HepG2 (cell line): ENCODE results near the gene CYSRT1. TPM values are rescaled to one million over a fixed set of nuclear protein-coding genes. Genes with fewer than 3 reads are reported as not detected.

ENCODE experiments used
- ATAC-seq: fragments of 200-7000 bp; cut with Tn5 transposase; 3 replicates; pipeline ENCODE4 v1.9.1; 2020; ENCODE audit warnings: mild to moderate bottlenecking, moderate library complexity
- BruUV-seq: library from RNA; stranded (reverse); fragments of 400-500 nt; replicated peaks from 2 replicates; lab custom pipeline; 2021; lab: Mats Ljungman, UMichigan
- CTCF ChIA-PET: fragments of 300-600 bp; formaldehyde crosslinking; extraction: SDS; loops from one replicate; lab custom pipeline; 2021; ENCODE audit warnings: low total read pairs, inconsistent platforms, low intra/inter-chr PET ratio; lab: Yijun Ruan, JAX
- POLR2A ChIA-PET: fragments of 350-600 bp; sonication (Branson Sonifier 250); formaldehyde crosslinking; loops from one replicate; lab custom pipeline; 2020; ENCODE audit warnings: antibody characterized with exemption, inconsistent platforms; lab: Yijun Ruan, JAX
- DNase-seq: peaks from one replicate; pipeline ENCODE4 v3.0.0-alpha.2; 2015; ENCODE audit warnings: low spot score
- FAIRE-seq: peaks from 3 replicates; lab custom pipeline; 2011; peaks lifted over from hg19 to GRCh38; lab: Jason Lieb, UNC
- H2AFZ ChIP-seq: one replicate; pipeline ENCODE4 v1.6.1; 2011; ENCODE audit warnings: low read length, inconsistent platforms
- H3K27ac ChIP-seq: fragments of 300-600 bp; 3 replicates; pipeline ENCODE4 v1.8.0; 2011; ENCODE audit warnings: mixed run types, mild to moderate bottlenecking, mixed read lengths, low read length, inconsistent platforms; ENCODE audit not compliant: insufficient read depth; ENCODE audit errors: extremely low read length
- H3K27me3 ChIP-seq, 2 experiments: fragments of 200-600 bp in 1 of 2; 2 replicates in 1 of 2; 3 replicates in 1 of 2; pipeline versions ENCODE4 v1.6.0 to v1.8.0; 2011; ENCODE audit warnings: low read length in 2 of 2, mild to moderate bottlenecking in 2 of 2, moderate library complexity in 2 of 2, inconsistent platforms in 1 of 2; ENCODE audit not compliant: insufficient read depth in 2 of 2, control insufficient read depth in 1 of 2
- H3K36me3 ChIP-seq, 2 experiments: fragments of 200-600 bp in 1 of 2; replicated peaks in 1 of 2; 2 replicates in 1 of 2; 3 replicates in 1 of 2; pipeline versions ENCODE4 v1.5.1 to v1.8.0; 2011; ENCODE audit warnings: low read length in 2 of 2, inconsistent platforms in 1 of 2; ENCODE audit not compliant: insufficient read depth in 2 of 2, control insufficient read depth in 1 of 2
- H3K4me1 ChIP-seq: 2 replicates; pipeline ENCODE4 v1.5.1; 2012; ENCODE audit warnings: low read length, inconsistent platforms; ENCODE audit not compliant: insufficient read depth
- H3K4me2 ChIP-seq: 2 replicates; pipeline ENCODE4 v1.6.0; 2011; ENCODE audit warnings: low read depth, low read length, inconsistent platforms
- H3K4me3 ChIP-seq, 3 experiments: fragments of 200-600 bp in 1 of 3; sonication (generic), shearing (Covaris generic) in 1 of 3; replicated peaks in 1 of 3; 2 replicates each; pipeline ENCODE4 v1.5.1; 2011 to 2016; ENCODE audit warnings: low read length in 3 of 3, inconsistent platforms in 2 of 3, low read depth in 2 of 3, mild to moderate bottlenecking in 2 of 3, control low read depth in 1 of 3, mixed read lengths in 1 of 3; ENCODE audit not compliant: insufficient read depth in 1 of 3
- H3K79me2 ChIP-seq: one replicate; pipeline ENCODE4 v1.6.1; 2011; ENCODE audit warnings: low read length, inconsistent platforms; ENCODE audit not compliant: insufficient read depth
- H3K9ac ChIP-seq: 2 replicates; pipeline ENCODE4 v1.6.0; 2011; ENCODE audit warnings: mild to moderate bottlenecking, low read depth, low read length, inconsistent platforms; ENCODE audit not compliant: insufficient read depth
- H3K9me3 ChIP-seq: 2 replicates; pipeline ENCODE4 v1.5.1; 2012; ENCODE audit warnings: mild to moderate bottlenecking, low read length
- H4K20me1 ChIP-seq: 2 replicates; pipeline ENCODE4 v1.6.0; 2011; ENCODE audit warnings: inconsistent platforms, mild to moderate bottlenecking, low read length, moderate library complexity; ENCODE audit not compliant: insufficient read depth
- AGO2 ChIP-seq: fragments of 200-400 bp; formaldehyde crosslinking; optimal IDR thresholded peaks from 2 replicates; pipeline ENCODE3; 2017; ENCODE audit warnings: mild to moderate bottlenecking, low read depth, low read length, moderate library complexity
- SSRP1 ChIP-seq: IDR thresholded peaks from 2 replicates; pipeline ENCODE4 v1.6.1; 2016; ENCODE audit warnings: control low read depth
- ZNF841 ChIP-seq: sonication (generic); formaldehyde crosslinking; IDR thresholded peaks from 2 replicates; pipeline ENCODE4 v1.8.1; 2023; ENCODE audit warnings: missing genetic modification reagents, borderline replicate concordance
- WGBS: methylation state at CpG from one replicate; pipeline ENCODE4 v1.1.6; 2017; ENCODE audit warnings: low lambda C conversion rate; 5-methylcytosine and 5-hydroxymethylcytosine counted together
- in situ Hi-C: cut with HindIII; loops from 2 replicates; pipeline ENCODE4 v1.10.0; 2017; ENCODE audit warnings: low pct_unique_long_range_greater_than_20kb; ENCODE audit not compliant: extremely low pct_ligation_motif_present
- intact Hi-C: fragments of 100-400 bp; cut with micrococcal nuclease; formaldehyde crosslinking; loops from one replicate; pipeline ENCODE4 v1.10.0; 2022; ENCODE audit not compliant: unreplicated experiment
- polyA plus RNA-seq, 8 experiments: library from polyadenylated mRNA; depleted of rRNA in 3 of 8; stranded (reverse) in 7 of 8; unstranded in 1 of 8; fragments of >200 nt; fragmentation: Illumina TruSeq in 4 of 8; extraction: Trizol in 4 of 8; gene quantifications; 2 replicates each; pipeline versions ENCODE4 v1.2.1 to v1.2.3, GENCODE V29; 2011 to 2016; ENCODE audit warnings: low read depth in 4 of 8, missing spikeins in 1 of 8, mixed read lengths in 1 of 8; ENCODE audit not compliant: insufficient read depth in 1 of 8
- total RNA-seq, 5 experiments: library from RNA; depleted of rRNA; stranded (reverse); fragments of >200 nt; fragmentation: Illumina TruSeq; extraction: Trizol; gene quantifications; 2 replicates each; pipeline ENCODE4 v1.2.3, GENCODE V29; 2016; ENCODE audit warnings: low read depth in 1 of 5
- TF ChIP-seq, protein P1 (sequence below): sonication (generic); formaldehyde crosslinking; conservative IDR thresholded peaks from 2 replicates; pipeline ENCODE4 v1.8.0; 2022; ENCODE audit warnings: missing genetic modification reagents
- TF ChIP-seq, protein P2 (sequence below): sonication (generic); formaldehyde crosslinking; conservative IDR thresholded peaks from 2 replicates; pipeline ENCODE4 v1.8.1; 2023; ENCODE audit warnings: missing genetic modification reagents
- TF ChIP-seq, protein P3 (sequence below): sonication (generic); formaldehyde crosslinking; IDR thresholded peaks from 2 replicates; pipeline ENCODE4 v1.5.1; 2020; ENCODE audit warnings: mild to moderate bottlenecking, missing genetic modification reagents, moderate library complexity
- TF ChIP-seq, protein P4 (sequence below): IDR thresholded peaks from 2 replicates; pipeline ENCODE4 v1.6.1; 2016; ENCODE audit warnings: missing biosample characterization, missing genetic modification reagents, low read depth

The CYSRT1 gene
- total and polyA plus RNA-seq, 2 of the 13 experiments (the other 11 are each of a cell fraction or from before 2014, with no cell fraction given) = 1.5 to 2.1 TPM

DNA sequence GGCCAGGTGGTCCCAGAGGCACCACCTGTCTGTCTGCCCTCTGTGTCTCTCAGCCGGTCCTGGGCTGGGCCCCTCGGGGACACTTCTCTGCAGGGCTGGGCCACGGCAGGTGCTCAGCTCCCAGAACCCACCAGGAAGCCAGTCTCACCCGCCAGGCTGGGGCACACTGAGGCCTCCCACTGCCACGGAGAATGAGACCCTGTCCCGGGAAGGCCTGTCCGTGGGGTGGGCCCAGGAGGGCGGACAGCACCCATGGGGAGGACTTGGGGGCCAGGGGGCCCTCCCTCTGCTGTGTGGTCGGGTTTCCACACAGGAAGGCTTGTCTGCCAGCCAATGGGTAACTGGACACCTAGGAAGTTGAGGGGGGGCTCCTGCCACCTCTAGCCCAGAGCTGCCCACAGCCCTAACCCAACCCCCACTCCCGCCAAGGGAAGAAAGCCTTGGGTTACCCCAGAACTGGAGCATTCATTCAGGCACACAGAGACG is 12.0 kb downstream of the CYSRT1 start (continued):
- TF ChIP-seq, protein P1, sequence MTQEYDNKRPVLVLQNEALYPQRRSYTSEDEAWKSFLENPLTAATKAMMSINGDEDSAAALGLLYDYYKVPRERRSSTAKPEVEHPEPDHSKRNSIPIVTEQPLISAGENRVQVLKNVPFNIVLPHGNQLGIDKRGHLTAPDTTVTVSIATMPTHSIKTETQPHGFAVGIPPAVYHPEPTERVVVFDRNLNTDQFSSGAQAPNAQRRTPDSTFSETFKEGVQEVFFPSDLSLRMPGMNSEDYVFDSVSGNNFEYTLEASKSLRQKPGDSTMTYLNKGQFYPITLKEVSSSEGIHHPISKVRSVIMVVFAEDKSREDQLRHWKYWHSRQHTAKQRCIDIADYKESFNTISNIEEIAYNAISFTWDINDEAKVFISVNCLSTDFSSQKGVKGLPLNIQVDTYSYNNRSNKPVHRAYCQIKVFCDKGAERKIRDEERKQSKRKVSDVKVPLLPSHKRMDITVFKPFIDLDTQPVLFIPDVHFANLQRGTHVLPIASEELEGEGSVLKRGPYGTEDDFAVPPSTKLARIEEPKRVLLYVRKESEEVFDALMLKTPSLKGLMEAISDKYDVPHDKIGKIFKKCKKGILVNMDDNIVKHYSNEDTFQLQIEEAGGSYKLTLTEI = no peak
- TF ChIP-seq ZNF841 (CRISPR knock-in tag) (no peak), SSRP1 (CRISPR knock-in tag) (no peak)
- TF ChIP-seq, protein P2, sequence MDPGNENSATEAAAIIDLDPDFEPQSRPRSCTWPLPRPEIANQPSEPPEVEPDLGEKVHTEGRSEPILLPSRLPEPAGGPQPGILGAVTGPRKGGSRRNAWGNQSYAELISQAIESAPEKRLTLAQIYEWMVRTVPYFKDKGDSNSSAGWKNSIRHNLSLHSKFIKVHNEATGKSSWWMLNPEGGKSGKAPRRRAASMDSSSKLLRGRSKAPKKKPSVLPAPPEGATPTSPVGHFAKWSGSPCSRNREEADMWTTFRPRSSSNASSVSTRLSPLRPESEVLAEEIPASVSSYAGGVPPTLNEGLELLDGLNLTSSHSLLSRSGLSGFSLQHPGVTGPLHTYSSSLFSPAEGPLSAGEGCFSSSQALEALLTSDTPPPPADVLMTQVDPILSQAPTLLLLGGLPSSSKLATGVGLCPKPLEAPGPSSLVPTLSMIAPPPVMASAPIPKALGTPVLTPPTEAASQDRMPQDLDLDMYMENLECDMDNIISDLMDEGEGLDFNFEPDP (CRISPR knock-in tag) = 0 out of 2 replicates have a peak, but pooled peaks have one; percentile 27

DNA sequence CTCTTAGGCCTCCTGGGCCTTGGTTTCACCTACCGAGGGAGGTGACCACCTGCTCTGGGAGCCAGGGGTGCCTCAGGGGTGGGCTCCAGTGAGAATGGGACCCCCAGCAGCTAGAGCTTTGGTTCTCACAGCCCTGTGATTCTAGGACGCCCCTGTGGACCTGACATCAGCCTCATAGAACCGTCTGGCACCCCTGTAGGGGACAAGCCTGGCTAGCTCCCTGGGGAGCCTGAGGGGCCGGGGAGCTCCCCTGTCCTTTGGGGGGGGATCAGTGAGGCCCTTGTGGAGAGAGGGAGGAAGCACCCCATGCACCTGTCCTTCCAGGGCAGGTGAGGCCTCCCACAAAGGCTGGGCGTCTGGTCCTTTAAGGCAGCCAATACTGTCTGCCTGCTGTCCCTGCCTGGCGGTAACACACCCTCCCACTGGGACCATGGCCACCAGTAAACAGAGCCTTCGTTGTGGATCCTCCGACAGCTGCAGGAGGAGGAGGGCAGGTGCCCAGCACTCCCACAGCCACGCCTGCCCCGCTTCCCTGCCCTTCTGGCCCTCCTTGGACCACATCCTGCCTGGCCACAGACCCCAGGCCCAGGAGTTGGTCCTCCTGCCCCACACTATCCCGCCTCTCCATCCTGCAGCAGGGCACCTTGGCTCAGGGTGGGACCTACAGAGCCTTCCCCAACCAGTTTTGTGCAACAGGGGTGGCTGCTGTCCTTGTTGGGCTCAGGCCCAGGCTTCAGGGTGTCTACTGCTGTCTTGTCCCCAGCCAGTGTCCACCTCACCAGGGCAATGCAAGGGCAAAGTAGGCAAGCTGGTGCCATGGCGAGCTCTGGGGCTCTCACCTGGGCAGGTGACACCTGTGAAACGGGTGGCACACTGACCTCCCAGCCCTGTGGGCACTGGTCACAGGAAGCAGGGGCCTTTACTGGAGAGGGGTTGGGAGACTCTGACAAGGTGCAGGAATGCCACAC is 13.1 kb downstream of the CYSRT1 start:
- H3K36me3 ChIP-seq = peaks cover 3 to 13% of the 10 kb centered on the region in 2 experiments; a peak in 3 of 5 replicates
- H3K9me3 ChIP-seq = no peaks in the 10 kb centered on the region
- peak overlapping the region; percentile 39 for H3K27ac ChIP-seq
- H3K27me3 ChIP-seq = no peaks in the 10 kb centered on the region
- no peak for ATAC-seq
- in situ Hi-C loops = no loop called here
- H4K20me1 ChIP-seq = peaks cover 15% of the 10 kb centered on the region
- no peak overlapping the region for H2AFZ ChIP-seq
- CTCF ChIA-PET = no interaction called here
- H3K4me2 ChIP-seq = peak overlapping the region; percentile 85
- peaks cover 59% of the 10 kb centered on the region for H3K4me1 ChIP-seq
- H3K9ac ChIP-seq = peak overlapping the region; percentile 41; the same call in 1 of the 2 replicates
- WGBS = 96% methylated on average over 3 of the region's 13 CpGs
- peak overlapping the region in 1 of 3 experiments; percentile 37; a peak in 1 of 6 replicates for H3K4me3 ChIP-seq
- intact Hi-C loops = loop anchor here (2.0 kb wide), 1 partner anchor 15 kb away; the partner anchor contains the start of gene RNF208
- POLR2A ChIA-PET = interaction anchor here (0.8 to 7.4 kb wide), 5 partner anchors 8 to 87 kb away, joined by 3 to 78 read pairs (median 5); partner anchors contain the start of genes TOR4A and TPRN
- H3K79me2 ChIP-seq = peaks cover 31% of the 10 kb centered on the region
- no peak for DNase-seq
- peak; percentile 26 for FAIRE-seq
- no TSS peak for BruUV-seq
- TF ChIP-seq, protein P3, sequence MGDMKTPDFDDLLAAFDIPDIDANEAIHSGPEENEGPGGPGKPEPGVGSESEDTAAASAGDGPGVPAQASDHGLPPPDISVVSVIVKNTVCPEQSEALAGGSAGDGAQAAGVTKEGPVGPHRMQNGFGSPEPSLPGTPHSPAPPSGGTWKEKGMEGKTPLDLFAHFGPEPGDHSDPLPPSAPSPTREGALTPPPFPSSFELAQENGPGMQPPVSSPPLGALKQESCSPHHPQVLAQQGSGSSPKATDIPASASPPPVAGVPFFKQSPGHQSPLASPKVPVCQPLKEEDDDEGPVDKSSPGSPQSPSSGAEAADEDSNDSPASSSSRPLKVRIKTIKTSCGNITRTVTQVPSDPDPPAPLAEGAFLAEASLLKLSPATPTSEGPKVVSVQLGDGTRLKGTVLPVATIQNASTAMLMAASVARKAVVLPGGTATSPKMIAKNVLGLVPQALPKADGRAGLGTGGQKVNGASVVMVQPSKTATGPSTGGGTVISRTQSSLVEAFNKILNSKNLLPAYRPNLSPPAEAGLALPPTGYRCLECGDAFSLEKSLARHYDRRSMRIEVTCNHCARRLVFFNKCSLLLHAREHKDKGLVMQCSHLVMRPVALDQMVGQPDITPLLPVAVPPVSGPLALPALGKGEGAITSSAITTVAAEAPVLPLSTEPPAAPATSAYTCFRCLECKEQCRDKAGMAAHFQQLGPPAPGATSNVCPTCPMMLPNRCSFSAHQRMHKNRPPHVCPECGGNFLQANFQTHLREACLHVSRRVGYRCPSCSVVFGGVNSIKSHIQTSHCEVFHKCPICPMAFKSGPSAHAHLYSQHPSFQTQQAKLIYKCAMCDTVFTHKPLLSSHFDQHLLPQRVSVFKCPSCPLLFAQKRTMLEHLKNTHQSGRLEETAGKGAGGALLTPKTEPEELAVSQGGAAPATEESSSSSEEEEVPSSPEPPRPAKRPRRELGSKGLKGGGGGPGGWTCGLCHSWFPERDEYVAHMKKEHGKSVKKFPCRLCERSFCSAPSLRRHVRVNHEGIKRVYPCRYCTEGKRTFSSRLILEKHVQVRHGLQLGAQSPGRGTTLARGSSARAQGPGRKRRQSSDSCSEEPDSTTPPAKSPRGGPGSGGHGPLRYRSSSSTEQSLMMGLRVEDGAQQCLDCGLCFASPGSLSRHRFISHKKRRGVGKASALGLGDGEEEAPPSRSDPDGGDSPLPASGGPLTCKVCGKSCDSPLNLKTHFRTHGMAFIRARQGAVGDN (CRISPR knock-in tag) = peak; percentile 44; the same call in 1 of the 2 replicates
- TF ChIP-seq, protein P4, sequence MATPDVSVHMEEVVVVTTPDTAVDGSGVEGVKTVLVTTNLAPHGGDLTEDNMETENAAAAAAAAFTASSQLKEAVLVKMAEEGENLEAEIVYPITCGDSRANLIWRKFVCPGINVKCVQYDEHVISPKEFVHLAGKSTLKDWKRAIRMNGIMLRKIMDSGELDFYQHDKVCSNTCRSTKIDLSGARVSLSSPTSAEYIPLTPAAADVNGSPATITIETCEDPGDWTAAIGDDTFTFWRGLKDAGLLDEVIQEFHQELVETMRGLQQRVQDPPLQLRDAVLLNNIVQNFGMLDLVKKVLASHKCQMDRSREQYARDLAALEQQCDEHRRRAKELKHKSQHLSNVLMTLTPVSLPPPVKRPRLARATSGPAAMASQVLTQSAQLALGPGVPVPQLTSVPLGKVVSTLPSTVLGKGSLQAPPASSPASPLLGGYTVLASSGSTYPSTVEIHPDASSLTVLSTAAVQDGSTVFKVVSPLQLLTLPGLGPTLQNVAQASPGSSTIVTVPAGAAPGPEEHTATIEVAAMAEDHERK (CRISPR knock-in tag) = no peak
- TF ChIP-seq AGO2 = peak; percentile 62
